NCI-H146 treated with DMSO at 0.1 percent for 48 hours (cell line): Measurements from ENCODE around the gene SYCE3.
"Not testable (repeated sequence)": the region's sequence is repeated elsewhere in the genome, so short reads cannot be mapped to it uniquely, and the experiment has no call there.

ENCODE experiments used
- DNase-seq: peaks from one replicate; lab custom pipeline; 2025; ENCODE audit not compliant: unreplicated experiment; lab: John Stamatoyannopoulos, UW

Gene SYCE3

DNA sequence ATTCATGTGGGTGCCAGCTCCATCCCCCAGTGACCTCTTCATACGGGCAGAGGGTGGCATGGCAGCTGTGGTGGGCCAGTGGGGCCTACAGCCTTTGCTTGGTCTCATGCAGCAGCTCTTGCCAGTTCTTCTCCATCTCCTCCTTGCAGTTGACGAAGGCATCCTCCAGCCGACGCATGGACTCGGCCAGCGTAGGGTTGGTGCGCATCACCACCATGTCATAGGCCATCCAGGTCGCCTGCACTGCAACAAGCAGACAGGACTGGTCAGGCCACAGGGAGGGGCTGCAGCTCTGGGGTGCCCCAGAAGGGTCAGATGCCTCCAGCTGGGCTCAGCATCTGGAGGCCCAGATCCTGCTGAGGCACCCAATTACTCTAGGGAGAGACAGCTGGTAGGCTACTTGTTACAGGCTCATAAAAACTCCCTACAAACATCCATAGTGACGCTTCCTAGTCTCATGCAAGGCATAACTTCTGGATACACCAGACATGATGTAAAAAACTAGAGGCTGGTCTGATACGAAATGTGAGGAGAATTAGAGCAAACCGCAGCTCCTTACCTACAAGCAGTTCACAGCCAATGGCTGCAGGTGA lies 11.5 kb downstream of the SYCE3 start:
- no peak for DNase-seq

- DNase-seq = no peak
Observed at GRCh38 chr22:50550395-50550794, 12.3 kb downstream of the SYCE3 start.

DNA sequence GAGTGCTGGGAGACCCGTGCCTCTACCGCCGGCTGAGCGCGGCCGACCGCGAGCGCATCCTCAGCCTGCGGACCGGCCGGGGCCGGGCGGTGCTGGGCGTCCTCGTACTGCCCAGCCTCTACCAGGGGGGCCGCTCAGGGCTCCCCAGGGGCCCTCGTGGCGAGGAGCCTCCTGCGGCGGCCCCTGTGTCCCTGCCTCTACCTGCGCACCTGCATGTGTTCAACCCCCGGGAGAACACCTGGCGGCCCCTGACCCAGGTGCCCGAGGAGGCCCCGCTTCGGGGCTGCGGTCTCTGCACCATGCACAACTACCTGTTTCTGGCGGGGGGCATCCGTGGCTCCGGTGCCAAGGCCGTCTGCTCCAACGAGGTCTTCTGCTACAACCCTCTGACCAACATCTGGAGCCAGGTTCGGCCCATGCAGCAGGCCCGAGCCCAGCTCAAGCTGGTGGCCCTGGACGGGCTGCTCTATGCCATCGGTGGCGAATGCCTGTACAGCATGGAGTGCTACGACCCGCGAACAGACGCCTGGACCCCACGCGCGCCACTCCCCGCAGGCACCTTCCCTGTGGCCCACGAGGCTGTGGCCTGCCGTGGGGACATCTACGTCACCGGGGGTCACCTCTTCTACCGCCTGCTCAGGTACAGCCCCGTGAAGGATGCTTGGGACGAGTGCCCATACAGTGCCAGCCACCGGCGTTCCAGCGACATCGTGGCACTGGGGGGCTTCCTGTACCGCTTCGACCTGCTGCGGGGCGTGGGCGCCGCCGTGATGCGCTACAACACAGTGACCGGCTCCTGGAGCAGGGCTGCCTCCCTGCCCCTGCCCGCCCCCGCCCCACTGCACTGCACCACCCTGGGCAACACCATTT lies 13.6 kb downstream of the SYCE3 start:
- peak; percentile 8 for DNase-seq

GRCh38 chr22:50548040-50548920 lies 14.4 kb downstream of the SYCE3 start:
- DNase-seq = no peak

DNA sequence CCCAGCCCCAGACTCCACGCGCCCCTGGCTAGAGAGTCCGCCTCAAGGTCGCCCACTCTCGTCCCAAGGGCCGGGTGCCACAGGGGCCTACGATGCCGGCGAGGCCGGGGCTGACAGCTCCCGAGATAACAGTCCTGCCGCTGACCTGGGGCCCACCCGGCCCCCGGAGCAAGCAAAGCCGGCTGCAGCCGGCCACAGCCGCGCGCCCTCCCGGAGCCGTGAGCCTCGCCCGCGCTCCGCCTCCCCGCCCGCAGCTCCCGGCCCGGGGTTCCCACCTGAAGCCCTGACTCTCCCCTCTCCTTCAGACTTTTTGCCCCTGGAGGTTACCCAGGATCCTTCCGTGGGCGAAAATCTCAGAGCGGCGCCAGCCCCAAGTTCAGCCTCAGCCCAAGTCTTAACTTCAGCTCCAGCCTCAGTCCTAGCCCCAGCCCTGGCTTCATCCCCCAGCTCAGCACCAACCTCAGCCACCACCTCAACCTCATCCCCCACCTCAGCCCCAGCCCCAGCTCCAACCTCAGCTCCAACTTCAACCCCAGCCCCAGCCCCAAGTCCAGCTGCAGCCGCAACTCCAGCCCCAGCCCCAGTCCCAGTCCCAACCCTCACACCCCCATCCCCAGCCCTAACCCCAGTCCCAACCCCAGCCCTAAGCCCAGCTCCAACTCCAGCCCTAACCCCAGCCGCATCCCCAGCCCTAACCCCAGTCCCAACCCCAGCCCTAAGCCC lies 15.3 kb downstream of the SYCE3 start:
- DNase-seq = no peak

GRCh38 chr22:50546326-50547262 lies 16.1 kb downstream of the SYCE3 start:
- DNase-seq = no peak

GRCh38 chr22:50545522-50546325 lies 17.0 kb downstream of the SYCE3 start, which contains the start of gene KLHDC7B:
KLHDC7B (plus strand) TSS chr22:50545899; CDS start chr22:50546244, 345 bp downstream.
- no peak for DNase-seq

DNA sequence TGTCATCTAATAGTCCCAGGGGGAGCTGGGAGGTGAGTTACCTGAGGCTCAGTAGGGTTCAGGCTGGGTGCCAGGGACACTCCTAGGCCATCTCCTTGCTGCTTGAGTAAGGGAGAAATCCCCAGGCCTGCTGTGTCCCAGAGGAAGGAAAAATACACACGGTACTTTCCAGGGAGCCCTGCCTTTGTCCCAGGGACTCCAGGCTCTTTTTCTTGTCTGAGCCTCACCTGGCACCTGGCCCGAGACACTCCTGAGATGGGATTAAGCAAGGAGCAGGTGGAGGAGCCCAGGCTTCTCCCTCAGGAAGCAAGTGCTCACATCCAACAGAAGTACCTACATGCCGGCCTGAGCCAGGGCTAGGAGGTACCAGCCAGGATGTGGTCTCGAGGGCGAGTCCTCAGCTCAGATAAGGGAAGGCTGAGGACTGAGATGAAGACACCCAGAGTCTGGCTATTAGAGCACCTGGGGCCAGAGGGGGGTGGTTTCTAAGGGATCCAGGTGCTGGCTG lies 17.9 kb downstream of the SYCE3 start:
- no peak for DNase-seq

GRCh38 chr22:50544078-50544745 lies 18.5 kb downstream of the SYCE3 start:
- peak; percentile 16 for DNase-seq

GRCh38 chr22:50542416-50542927 lies 20.2 kb downstream of the SYCE3 start:
- DNase-seq = no peak

DNA sequence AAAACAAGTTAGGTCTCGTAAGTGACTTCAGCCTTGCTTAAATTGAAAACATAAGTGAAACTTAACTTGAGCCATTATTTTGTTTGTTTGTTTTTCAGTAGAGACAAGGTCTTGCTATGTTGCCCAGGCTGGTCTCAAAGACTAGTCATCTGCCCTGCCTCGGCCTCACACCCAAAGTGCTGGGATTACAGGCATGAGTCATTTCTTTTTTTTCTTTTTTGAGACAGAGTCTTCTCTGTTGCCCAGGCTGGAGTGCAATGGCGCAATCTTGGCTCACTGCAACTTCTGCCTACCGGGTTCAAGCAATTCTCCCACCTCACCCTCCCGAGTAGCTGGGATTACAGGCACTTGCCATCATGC lies 21.1 kb downstream of the SYCE3 start:
- not testable (repeated sequence) for DNase-seq

DNA sequence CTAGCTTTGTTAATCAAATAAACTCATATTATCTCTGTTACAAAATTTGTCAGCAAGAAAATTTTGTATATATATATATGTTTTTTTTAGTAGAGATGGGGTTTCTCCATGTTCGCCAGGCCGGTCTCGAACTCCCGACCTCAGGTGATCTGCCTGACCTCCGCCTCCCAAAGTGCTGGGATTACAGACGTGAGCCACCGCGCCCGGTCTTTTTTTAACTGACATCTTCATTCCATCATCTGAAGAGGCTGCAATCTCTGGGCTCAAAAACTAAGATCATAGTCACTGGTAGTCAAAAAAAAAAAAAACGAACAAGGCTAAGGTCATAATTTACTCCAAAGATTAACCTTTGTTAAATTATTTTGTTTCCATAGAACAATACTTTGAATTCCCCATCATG lies 22.3 kb downstream of the SYCE3 start:
- DNase-seq = no peak

- DNase-seq = no peak
Observed at GRCh38 chr22:50537765-50538164, 25.0 kb downstream of the SYCE3 start.

DNA sequence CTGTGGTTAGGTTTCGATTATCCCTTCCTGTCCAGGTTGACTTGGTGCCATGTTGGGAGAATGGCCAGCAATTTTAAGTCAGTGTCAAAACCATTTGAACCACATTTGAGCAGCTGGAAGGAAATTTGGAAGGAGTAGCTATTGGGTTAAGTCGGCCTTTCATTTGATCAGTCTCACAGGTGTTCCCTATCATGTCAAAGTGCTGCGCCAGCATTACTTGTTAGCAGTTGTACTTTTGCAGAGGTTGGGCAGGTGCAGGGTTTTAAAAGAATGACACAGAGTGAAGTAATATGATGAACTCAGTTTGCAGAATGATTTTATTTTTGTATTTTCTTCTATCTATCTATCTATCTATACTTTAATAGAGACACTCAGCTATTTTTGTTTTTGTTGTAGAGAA lies 26.5 kb downstream of the SYCE3 start:
- DNase-seq = no peak

GRCh38 chr22:50535113-50535512 lies 27.6 kb downstream of the SYCE3 start:
- DNase-seq = no peak

GRCh38 chr22:50533856-50534711 lies 28.6 kb downstream of the SYCE3 start:
- not testable (repeated sequence) for DNase-seq
